WTC11 (cell line): ENCODE data around the gene SCNN1A. TPM values are rescaled to one million over a fixed set of nuclear protein-coding genes. Genes with fewer than 3 reads are reported as not detected.

Experiments used
- ATAC-seq: fragments of 200-7000 bp; cut with Tn5 transposase; 2 replicates; pipeline ENCODE4 v1.10.0; 2021; ENCODE audit warnings: mild to moderate bottlenecking, moderate library complexity
- CTCF ChIA-PET: fragments of 300-600 bp; sonication (Branson Sonifier 250); formaldehyde crosslinking; loops from one replicate; lab custom pipeline; 2021; ENCODE audit warnings: antibody characterized with exemption; lab: Charles Lee
- POLR2A ChIA-PET: fragments of 350-600 bp; sonication (Branson Sonifier 250); formaldehyde crosslinking; loops from one replicate; lab custom pipeline; 2021; ENCODE audit warnings: antibody characterized with exemption; lab: Charles Lee
- DNase-seq: peaks from one replicate; pipeline ENCODE4 v3.0.0; 2021; ENCODE audit warnings: low spot score
- H3K27ac Mint-ChIP-seq: 2 replicates; pipeline ENCODE4 v1.8.0; 2021; ENCODE audit warnings: mixed read lengths
- H3K27me3 Mint-ChIP-seq: 2 replicates; pipeline ENCODE4 v1.8.0; 2021; ENCODE audit warnings: low read depth, mild to moderate bottlenecking, moderate library complexity, mixed read lengths
- H3K36me3 Mint-ChIP-seq: 2 replicates; pipeline ENCODE4 v1.8.0; 2021; ENCODE audit warnings: mixed read lengths
- H3K4me1 Mint-ChIP-seq: 2 replicates; pipeline ENCODE4 v1.8.0; 2022; ENCODE audit warnings: mixed read lengths
- H3K4me3 Mint-ChIP-seq: 2 replicates; pipeline ENCODE4 v1.8.0; 2021; ENCODE audit warnings: mild to moderate bottlenecking, moderate library complexity, mixed read lengths
- H3K9me3 Mint-ChIP-seq: 2 replicates; pipeline ENCODE4 v1.8.0; 2021; ENCODE audit warnings: mixed read lengths
- CBFB ChIP-seq: sonication (generic); formaldehyde crosslinking; IDR thresholded peaks from 2 replicates; pipeline ENCODE4 v1.8.1; 2022; ENCODE audit warnings: mild to moderate bottlenecking, low read depth, missing genetic modification reagents
- CREB1 ChIP-seq: sonication (generic); formaldehyde crosslinking; IDR thresholded peaks from 2 replicates; pipeline ENCODE4 v1.8.0; 2023; ENCODE audit warnings: mild to moderate bottlenecking, missing genetic modification reagents
- EMX1 ChIP-seq: fragments of 250-450 bp; sonication (Bioruptor Pico); IDR thresholded peaks from 2 replicates; pipeline ENCODE4 v1.8.0; 2021; ENCODE audit warnings: mild to moderate bottlenecking
- ESRRA ChIP-seq: sonication (generic); formaldehyde crosslinking; IDR thresholded peaks from 2 replicates; pipeline ENCODE4 v1.8.1; 2022; ENCODE audit warnings: mild to moderate bottlenecking, missing genetic modification reagents, borderline replicate concordance
- FOXP1 ChIP-seq: sonication (generic); formaldehyde crosslinking; IDR thresholded peaks from 2 replicates; pipeline ENCODE4 v1.8.0; 2022; ENCODE audit warnings: missing genetic modification reagents, mild to moderate bottlenecking, moderate library complexity, borderline replicate concordance
- JAZF1 ChIP-seq: fragments of 250-450 bp; sonication (Bioruptor Pico); IDR thresholded peaks from 2 replicates; pipeline ENCODE4 v1.9.0; 2021; ENCODE audit warnings: moderate library complexity, mild to moderate bottlenecking, inconsistent platforms
- NFE2L1 ChIP-seq: sonication (generic); formaldehyde crosslinking; IDR thresholded peaks from 2 replicates; pipeline ENCODE4 v1.8.1; 2023; ENCODE audit warnings: missing genetic modification reagents
- NFYB ChIP-seq: sonication (generic); formaldehyde crosslinking; conservative IDR thresholded peaks from 2 replicates; pipeline ENCODE4 v1.8.0; 2022; ENCODE audit warnings: low read depth, missing genetic modification reagents
- OVOL2 ChIP-seq: fragments of 250-450 bp; sonication (Bioruptor Pico); IDR thresholded peaks from 2 replicates; pipeline ENCODE4 v1.9.0; 2021; ENCODE audit warnings: mild to moderate bottlenecking, borderline replicate concordance
- RORB ChIP-seq: fragments of 250-450 bp; sonication (Bioruptor Pico); IDR thresholded peaks from 2 replicates; pipeline ENCODE4 v1.9.0; 2021; ENCODE audit warnings: mild to moderate bottlenecking
- SOX15 ChIP-seq: fragments of 250-450 bp; sonication (Bioruptor Pico); IDR thresholded peaks from 2 replicates; pipeline ENCODE4 v1.9.0; 2021; ENCODE audit warnings: mild to moderate bottlenecking
- TEAD1 ChIP-seq: sonication (generic); formaldehyde crosslinking; IDR thresholded peaks from 2 replicates; pipeline ENCODE4 v1.8.0; 2022; ENCODE audit warnings: mild to moderate bottlenecking, missing genetic modification reagents
- TEAD4 ChIP-seq: sonication (generic); formaldehyde crosslinking; IDR thresholded peaks from 2 replicates; pipeline ENCODE4 v1.8.0; 2022; ENCODE audit warnings: mild to moderate bottlenecking, missing genetic modification reagents
- ZNF121 ChIP-seq: sonication (generic); formaldehyde crosslinking; IDR thresholded peaks from 2 replicates; pipeline ENCODE4 v1.8.0; 2023; ENCODE audit warnings: missing genetic modification reagents
- ZNF671 ChIP-seq: fragments of 250-450 bp; sonication (Bioruptor Pico); IDR thresholded peaks from 2 replicates; pipeline ENCODE4 v1.8.0; 2021; ENCODE audit warnings: mild to moderate bottlenecking
- total RNA-seq: library from RNA; stranded (reverse); gene quantifications from 3 replicates; pipeline ENCODE4 v1.2.3, GENCODE V29; 2021
- TF ChIP-seq, protein P1 (sequence below): fragments of 250-450 bp; sonication (Bioruptor Pico); IDR thresholded peaks from 2 replicates; pipeline ENCODE4 v1.8.0; 2021; ENCODE audit warnings: mild to moderate bottlenecking
- TF ChIP-seq, protein P2 (sequence below): sonication (generic); formaldehyde crosslinking; IDR thresholded peaks from 2 replicates; pipeline ENCODE4 v1.8.1; 2023; ENCODE audit warnings: mild to moderate bottlenecking, missing genetic modification reagents, borderline replicate concordance
- TF ChIP-seq, protein P3 (sequence below): sonication (generic); formaldehyde crosslinking; IDR thresholded peaks from 2 replicates; pipeline ENCODE4 v1.8.0; 2022; ENCODE audit warnings: missing genetic modification reagents

The SCNN1A gene
- total RNA-seq, 1 experiment from 2014 or later, result 100 TPM

DNA sequence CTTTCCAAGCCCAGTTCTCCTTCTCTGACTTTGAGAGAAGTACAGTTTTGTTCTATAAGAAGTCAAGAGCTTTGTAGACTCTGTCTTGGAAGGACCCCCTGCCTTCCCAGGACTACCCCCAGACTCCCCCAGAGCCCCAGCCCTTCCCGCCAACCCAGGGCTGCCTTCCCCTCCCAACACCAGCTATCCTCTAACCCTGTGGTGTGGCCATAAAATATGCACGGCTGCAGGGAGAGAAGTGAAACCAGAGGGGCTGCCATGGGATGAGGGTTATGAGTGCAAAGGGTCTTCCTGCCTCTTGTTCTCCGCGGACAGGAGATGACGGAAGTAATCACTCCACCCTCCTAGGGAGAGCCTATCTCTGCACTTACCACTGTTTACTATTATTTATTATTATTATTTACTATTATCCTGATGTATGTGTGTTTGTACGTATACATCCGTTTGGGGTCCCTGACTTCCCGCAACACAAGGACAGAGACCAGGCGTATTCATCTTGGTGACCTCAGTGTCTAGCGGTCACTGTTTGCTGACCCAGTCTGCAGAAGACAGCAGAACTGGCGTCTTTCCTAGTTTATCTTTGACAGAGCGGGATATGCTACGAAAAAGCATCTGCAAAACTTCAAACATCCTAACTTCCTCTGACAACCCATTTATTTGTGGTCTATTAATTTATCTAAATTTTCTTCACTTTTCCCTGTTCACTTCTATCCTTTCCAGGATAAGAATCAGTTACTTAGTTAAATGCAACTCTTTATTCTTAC is 3.5 kb upstream of the SCNN1A start (continued):
- no peak for TF ChIP-seq NFE2L1 (CRISPR knock-in tag)

DNA sequence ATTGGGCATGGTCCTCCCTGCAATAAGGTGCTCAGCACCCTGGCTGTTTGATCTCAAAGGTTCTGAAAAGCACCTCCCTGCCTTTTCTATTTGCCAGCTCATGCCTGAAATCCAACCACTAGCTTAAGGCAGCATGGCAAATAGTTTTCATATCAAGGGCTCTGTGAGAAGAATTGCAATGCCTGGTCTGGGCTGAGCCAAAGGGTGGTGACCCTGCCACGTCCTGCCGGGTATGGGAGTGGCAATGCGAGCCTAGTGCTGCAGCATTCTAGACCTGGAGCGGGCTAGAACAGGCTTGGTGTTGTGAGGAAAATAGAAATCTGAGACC is 2.3 kb upstream of the SCNN1A start:
- H3K9me3 Mint-ChIP-seq, result no peaks in the 10 kb centered on the region
- no peak for TF ChIP-seq OVOL2 (CRISPR knock-in tag)
- TF ChIP-seq FOXP1, result no peak
- no peak for TF ChIP-seq RORB
- TF ChIP-seq, protein P1, sequence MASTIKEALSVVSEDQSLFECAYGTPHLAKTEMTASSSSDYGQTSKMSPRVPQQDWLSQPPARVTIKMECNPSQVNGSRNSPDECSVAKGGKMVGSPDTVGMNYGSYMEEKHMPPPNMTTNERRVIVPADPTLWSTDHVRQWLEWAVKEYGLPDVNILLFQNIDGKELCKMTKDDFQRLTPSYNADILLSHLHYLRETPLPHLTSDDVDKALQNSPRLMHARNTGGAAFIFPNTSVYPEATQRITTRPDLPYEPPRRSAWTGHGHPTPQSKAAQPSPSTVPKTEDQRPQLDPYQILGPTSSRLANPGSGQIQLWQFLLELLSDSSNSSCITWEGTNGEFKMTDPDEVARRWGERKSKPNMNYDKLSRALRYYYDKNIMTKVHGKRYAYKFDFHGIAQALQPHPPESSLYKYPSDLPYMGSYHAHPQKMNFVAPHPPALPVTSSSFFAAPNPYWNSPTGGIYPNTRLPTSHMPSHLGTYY (CRISPR knock-in tag), result no peak
- TF ChIP-seq CBFB, result no peak
- TF ChIP-seq, protein P2, sequence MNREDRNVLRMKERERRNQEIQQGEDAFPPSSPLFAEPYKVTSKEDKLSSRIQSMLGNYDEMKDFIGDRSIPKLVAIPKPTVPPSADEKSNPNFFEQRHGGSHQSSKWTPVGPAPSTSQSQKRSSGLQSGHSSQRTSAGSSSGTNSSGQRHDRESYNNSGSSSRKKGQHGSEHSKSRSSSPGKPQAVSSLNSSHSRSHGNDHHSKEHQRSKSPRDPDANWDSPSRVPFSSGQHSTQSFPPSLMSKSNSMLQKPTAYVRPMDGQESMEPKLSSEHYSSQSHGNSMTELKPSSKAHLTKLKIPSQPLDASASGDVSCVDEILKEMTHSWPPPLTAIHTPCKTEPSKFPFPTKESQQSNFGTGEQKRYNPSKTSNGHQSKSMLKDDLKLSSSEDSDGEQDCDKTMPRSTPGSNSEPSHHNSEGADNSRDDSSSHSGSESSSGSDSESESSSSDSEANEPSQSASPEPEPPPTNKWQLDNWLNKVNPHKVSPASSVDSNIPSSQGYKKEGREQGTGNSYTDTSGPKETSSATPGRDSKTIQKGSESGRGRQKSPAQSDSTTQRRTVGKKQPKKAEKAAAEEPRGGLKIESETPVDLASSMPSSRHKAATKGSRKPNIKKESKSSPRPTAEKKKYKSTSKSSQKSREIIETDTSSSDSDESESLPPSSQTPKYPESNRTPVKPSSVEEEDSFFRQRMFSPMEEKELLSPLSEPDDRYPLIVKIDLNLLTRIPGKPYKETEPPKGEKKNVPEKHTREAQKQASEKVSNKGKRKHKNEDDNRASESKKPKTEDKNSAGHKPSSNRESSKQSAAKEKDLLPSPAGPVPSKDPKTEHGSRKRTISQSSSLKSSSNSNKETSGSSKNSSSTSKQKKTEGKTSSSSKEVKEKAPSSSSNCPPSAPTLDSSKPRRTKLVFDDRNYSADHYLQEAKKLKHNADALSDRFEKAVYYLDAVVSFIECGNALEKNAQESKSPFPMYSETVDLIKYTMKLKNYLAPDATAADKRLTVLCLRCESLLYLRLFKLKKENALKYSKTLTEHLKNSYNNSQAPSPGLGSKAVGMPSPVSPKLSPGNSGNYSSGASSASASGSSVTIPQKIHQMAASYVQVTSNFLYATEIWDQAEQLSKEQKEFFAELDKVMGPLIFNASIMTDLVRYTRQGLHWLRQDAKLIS, result no peak
- TF ChIP-seq SOX15 (CRISPR knock-in tag), result no peak
- no peak for TF ChIP-seq ZNF121 (CRISPR knock-in tag)
- no peak for TF ChIP-seq ZNF671 (CRISPR knock-in tag)
- no peak for TF ChIP-seq JAZF1 (CRISPR knock-in tag)
- no peak for TF ChIP-seq ESRRA (CRISPR knock-in tag)
- no peak for TF ChIP-seq TEAD1 (CRISPR knock-in tag)
- TF ChIP-seq CREB1 (CRISPR knock-in tag), result no peak
- no peak for TF ChIP-seq EMX1 (CRISPR knock-in tag)
- TF ChIP-seq TEAD4 (CRISPR knock-in tag), result no peak
- POLR2A ChIA-PET, result interaction anchor here (1.9 kb wide), 1 partner anchor 42 kb away, joined by 6 read pairs; no protein-coding TSS in a partner anchor
- peak overlapping the region; percentile 13; the same call in 1 of the 2 replicates for H3K4me3 Mint-ChIP-seq
- peaks cover 17% of the 10 kb centered on the region for H3K27me3 Mint-ChIP-seq
- peaks cover 78% of the 10 kb centered on the region for H3K4me1 Mint-ChIP-seq
- no peak for DNase-seq
- H3K27ac Mint-ChIP-seq, result peak overlapping the region; percentile 99; the same call in 1 of the 2 replicates
- no peaks in the 10 kb centered on the region for H3K36me3 Mint-ChIP-seq
- ATAC-seq, result no peak
- CTCF ChIA-PET, result interaction anchor here (1.4 to 8.0 kb wide), 2 partner anchors 22 to 51 kb away, joined by 4 to 68 read pairs; no protein-coding TSS in a partner anchor

DNA sequence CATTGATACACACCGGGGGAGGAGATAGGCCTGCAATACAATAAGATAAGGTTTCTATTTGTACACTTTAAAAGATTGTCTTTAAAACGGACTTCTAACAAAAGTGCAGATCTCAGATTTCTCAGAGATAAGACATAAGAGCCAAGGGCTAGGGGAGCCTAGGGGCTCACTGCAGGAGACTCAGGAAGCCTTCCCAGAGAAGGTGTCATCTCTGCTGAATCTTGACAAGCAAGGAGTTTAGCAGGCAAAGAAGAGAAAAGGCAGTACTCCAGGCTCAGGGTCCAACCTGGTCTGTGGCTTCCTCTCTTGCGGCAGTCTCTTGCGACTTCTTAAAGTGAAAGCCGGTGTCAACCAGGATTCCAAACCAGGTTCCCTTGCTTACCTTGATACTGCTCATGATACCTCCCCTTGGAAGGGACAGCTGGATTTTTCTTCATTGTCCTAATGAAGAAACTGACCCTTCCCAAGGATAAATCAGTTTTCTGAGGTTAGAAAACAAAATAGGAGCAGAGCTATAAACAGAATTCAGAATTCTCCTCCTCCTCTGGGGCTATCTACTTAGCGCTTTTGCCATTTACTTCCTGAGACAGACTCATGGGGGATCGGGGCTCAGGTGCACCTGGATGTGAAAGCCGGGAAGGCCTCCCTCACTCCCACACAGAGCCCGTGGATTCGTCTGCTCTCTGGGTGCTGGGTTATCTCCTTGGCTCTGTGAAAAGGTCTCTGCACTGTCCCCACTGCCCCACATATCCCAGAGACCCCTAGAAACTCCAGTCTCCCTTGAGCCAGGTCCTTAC is 1.7 kb upstream of the SCNN1A start:
- no peak for DNase-seq
- CTCF ChIA-PET, result interaction anchor here (1.4 to 8.0 kb wide), 2 partner anchors 21 to 51 kb away, joined by 4 to 68 read pairs; no protein-coding TSS in a partner anchor
- peaks cover 78% of the 10 kb centered on the region for H3K4me1 Mint-ChIP-seq
- peak overlapping the region; percentile 99 for H3K27ac Mint-ChIP-seq
- ATAC-seq, result no peak
- POLR2A ChIA-PET, result interaction anchor here (1.9 kb wide), 1 partner anchor 41 kb away, joined by 6 read pairs; no protein-coding TSS in a partner anchor
- H3K9me3 Mint-ChIP-seq, result no peaks in the 10 kb centered on the region
- TF ChIP-seq, protein P3, sequence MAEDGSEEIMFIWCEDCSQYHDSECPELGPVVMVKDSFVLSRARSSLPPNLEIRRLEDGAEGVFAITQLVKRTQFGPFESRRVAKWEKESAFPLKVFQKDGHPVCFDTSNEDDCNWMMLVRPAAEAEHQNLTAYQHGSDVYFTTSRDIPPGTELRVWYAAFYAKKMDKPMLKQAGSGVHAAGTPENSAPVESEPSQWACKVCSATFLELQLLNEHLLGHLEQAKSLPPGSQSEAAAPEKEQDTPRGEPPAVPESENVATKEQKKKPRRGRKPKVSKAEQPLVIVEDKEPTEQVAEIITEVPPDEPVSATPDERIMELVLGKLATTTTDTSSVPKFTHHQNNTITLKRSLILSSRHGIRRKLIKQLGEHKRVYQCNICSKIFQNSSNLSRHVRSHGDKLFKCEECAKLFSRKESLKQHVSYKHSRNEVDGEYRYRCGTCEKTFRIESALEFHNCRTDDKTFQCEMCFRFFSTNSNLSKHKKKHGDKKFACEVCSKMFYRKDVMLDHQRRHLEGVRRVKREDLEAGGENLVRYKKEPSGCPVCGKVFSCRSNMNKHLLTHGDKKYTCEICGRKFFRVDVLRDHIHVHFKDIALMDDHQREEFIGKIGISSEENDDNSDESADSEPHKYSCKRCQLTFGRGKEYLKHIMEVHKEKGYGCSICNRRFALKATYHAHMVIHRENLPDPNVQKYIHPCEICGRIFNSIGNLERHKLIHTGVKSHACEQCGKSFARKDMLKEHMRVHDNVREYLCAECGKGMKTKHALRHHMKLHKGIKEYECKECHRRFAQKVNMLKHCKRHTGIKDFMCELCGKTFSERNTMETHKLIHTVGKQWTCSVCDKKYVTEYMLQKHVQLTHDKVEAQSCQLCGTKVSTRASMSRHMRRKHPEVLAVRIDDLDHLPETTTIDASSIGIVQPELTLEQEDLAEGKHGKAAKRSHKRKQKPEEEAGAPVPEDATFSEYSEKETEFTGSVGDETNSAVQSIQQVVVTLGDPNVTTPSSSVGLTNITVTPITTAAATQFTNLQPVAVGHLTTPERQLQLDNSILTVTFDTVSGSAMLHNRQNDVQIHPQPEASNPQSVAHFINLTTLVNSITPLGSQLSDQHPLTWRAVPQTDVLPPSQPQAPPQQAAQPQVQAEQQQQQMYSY (CRISPR knock-in tag), result 0 out of 2 replicates have a peak, but pooled peaks have one; percentile 46
- no peak for TF ChIP-seq NFYB (CRISPR knock-in tag)
- peak overlapping the region; percentile 91 for H3K4me3 Mint-ChIP-seq
- H3K27me3 Mint-ChIP-seq, result peaks cover 11% of the 10 kb centered on the region
- no peaks in the 10 kb centered on the region for H3K36me3 Mint-ChIP-seq
